Measurements from ENCODE around the gene ZFYVE28.

ZFYVE28 gene

GRCh38 chr4:2324891-2325290 is 93.6 kb downstream of the ZFYVE28 start:
- Histone ChIP-seq H3K27ac (no peak overlapping the region), H3K4me3 (no peak overlapping the region)
- TF ChIP-seq CTCF (IDR thresholded peaks at IDR 0.05), result no peak
- no peak for DNase-seq (ENCODE audit: low spot score)

- no peak for DNase-seq (ENCODE audit: low spot score)
- Histone ChIP-seq H3K27ac (no peak overlapping the region), H3K4me3 (no peak overlapping the region)
- TF ChIP-seq CTCF (IDR thresholded peaks at IDR 0.05), result no peak
Observed at GRCh38 chr4:2322841-2323240, 95.6 kb downstream of the ZFYVE28 start.

GRCh38 chr4:2322227-2322626 is 96.2 kb downstream of the ZFYVE28 start:
- Histone ChIP-seq H3K27ac (no peak overlapping the region), H3K4me3 (no peak overlapping the region)
- no peak for TF ChIP-seq CTCF (IDR thresholded peaks at IDR 0.05)
- no peak for DNase-seq (ENCODE audit: low spot score)

GRCh38 chr4:2321279-2322196 is 96.9 kb downstream of the ZFYVE28 start:
- no peak for DNase-seq (ENCODE audit: low spot score)
- H3K27ac ChIP-seq, result no peak overlapping the region
- no peak for TF ChIP-seq CTCF (IDR thresholded peaks at IDR 0.05)
- no peak overlapping the region for H3K4me3 ChIP-seq

GRCh38 chr4:2320746-2321145 is 97.7 kb downstream of the ZFYVE28 start:
- no peak for DNase-seq (ENCODE audit: low spot score)
- TF ChIP-seq CTCF (IDR thresholded peaks at IDR 0.05), result no peak
- H3K27ac ChIP-seq, result no peak overlapping the region
- H3K4me3 ChIP-seq, result no peak overlapping the region

- no peak overlapping the region for H3K4me3 ChIP-seq
- peak; percentile 59 for DNase-seq (ENCODE audit: low spot score)
- H3K27ac ChIP-seq, result no peak overlapping the region
- no peak for TF ChIP-seq CTCF (IDR thresholded peaks at IDR 0.05)
Observed at GRCh38 chr4:2320152-2320551, 98.3 kb downstream of the ZFYVE28 start.

- no peak overlapping the region for H3K27ac ChIP-seq
- no peak for DNase-seq (ENCODE audit: low spot score)
- no peak for TF ChIP-seq CTCF (IDR thresholded peaks at IDR 0.05)
- no peak overlapping the region for H3K4me3 ChIP-seq
Observed at GRCh38 chr4:2318885-2319284, 99.6 kb downstream of the ZFYVE28 start.

Measured in coronary artery (tissue), 2 donors.